ENCODE results near the gene TEX13A.
"Not testable (repeated sequence)": the region's sequence is repeated elsewhere in the genome, so short reads cannot be mapped to it uniquely, and the experiment has no call there.

TEX13A gene, protein sequence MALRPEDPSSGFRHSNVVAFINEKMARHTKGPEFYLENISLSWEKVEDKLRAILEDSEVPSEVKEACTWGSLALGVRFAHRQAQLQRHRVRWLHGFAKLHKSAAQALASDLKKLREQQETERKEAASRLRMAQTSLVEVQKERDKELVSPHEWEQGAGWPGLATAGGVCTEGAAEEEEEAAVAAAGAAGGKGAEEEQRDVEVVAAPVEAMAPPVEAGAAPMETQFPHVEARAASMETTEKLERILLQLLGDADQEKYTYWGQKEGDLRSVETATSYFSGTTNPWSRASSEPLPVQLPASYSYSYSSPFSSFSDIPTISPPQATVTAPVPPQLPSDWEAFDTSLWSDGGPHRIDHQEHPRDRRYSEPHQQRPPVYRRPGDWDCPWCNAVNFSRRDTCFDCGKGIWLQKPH

DNA sequence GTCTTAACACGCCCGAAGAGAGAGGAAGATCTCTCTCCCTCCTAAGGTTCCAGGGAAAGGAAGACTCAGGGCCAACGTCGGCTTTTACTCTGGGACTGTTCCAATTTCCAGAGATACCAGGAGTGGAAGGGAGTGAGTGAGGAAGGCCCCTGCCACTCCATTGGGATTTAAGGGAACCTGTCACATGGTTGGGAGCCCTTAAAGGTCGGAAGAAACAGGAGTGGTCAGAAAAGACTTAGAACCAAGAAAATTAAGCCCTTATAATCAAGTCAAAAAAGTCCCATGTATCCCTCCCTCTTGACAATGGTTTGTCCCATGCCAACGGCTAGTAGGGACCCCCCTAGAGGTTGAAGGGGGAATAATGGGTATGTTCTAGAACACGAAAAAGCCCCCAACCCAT lies at the start of gene TEX13A:
TEX13A (minus strand) TSS at position 59 of the 400 bp plus-strand sequence. CDS start 297 bp downstream, outside the sequence.
- no peak for DNase-seq (ENCODE audit: extremely low read depth in 1 of 2, low read depth in 1 of 2)

DNA sequence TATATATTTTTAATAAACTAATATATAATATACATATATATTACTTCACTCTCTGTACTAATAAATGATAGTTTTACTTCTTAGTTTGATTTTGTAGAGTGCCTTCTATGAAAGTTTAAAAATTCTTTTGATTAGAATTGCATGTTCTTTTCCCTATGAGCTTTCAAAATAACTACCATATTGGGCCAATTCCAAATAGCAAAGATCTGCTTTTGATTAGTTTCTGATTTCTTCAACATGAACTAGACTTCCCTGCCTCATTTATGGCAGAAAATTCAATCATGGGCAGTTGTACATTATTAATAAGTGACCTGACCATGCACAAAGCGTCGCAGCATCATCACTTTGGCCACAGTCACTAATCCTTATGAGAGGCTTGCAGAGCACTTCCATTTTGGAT lies 48.9 kb upstream of the TEX13A start:
- DNase-seq (ENCODE audit: extremely low read depth in 1 of 2, low read depth in 1 of 2): no peak

DNA sequence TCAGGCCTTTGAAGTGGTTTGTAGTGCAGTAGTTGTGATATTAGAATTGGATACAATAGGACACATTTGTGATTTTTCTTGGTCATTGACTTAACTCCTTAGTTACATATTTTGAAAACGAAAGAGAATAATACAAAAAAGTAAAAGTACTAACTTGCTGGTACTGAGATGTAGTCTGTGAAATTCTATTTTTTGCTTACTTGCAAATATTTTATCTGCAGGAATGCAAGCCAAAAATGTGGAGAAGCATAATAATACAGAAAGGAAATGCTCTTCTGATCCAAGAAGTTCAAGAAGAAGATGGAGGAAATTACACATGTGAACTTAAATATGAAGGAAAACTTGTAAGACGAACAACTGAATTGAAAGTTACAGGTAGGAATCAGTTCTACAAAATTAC lies 46.7 kb upstream of the TEX13A start:
- no peak for DNase-seq (ENCODE audit: extremely low read depth in 1 of 2, low read depth in 1 of 2)

DNA sequence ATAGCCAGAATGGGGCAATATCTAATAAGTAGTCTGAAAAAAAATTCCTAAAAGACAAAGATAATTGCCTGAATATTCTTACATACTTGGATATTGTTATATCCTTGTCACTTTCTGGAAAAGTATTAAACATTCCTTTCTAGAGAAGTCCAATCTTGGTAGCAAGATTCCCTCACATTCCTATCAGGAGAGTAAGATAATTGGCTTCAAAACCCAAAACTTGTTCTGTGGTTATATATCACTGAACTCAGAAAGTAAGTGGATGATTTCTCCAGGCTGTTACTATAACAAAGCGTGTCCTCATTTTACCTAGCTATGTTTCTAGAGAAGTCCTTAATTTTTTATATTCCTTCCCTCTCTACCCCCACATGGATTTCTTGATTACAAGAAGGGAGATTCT lies 46.0 kb upstream of the TEX13A start:
- DNase-seq (ENCODE audit: extremely low read depth in 1 of 2, low read depth in 1 of 2): no peak

DNA sequence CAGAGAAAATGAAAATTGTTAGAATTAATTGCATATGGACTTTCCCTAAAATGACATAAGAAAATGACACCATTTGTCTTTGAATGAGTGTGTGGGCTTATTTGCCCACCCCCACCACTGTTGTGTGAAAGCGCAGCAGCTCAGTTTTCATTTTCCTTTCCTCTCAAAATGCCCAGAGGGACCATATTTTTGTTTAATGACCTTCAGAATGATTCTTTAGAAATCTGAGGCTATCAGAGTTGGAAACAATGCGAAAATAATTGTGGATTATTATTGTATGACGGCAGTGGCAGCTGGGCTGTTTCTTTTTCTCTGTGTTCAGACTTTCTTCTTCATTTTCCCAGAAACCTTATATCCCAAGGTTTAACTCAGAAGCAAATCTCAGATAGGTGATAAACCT lies 44.6 kb upstream of the TEX13A start:
- no peak for DNase-seq (ENCODE audit: extremely low read depth in 1 of 2, low read depth in 1 of 2)

DNA sequence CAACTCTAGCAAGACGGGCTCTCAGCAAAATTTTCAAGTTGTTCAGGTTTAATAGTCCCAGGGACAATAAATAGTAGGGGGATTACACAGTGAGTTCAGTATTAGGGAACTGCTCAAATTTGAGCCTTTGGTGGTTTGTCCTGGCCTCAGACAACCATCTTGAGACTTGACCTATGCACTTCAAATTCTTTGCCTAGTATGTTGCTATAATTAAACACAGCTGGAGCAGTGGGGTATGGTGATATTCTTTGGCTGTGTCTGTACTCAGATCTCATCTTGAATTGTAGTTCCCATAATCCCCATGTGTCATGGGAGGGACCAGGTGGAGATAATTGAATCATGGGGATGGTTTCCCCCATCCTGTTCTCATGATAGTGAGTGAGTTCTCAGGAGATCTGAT lies 43.3 kb upstream of the TEX13A start:
- DNase-seq (ENCODE audit: extremely low read depth in 1 of 2, low read depth in 1 of 2): no peak

DNA sequence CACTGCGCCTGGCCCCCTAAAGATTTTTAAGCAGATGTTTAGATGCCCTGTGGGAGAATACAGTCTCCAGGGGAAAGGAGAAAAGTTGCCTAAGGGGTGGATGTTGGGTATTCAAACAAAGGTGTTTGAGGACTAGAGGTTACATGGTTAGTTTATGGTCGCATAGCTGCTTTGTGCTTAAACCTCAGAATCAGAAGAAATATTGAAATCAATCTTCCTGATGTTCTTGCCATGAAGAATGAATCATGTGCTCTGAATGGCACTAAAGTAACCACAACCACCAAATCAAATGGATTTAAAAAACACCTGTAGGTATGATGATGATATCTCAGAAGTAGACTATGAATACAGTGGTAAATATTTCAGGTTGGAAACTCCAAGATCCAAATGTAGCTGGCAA lies 42.7 kb upstream of the TEX13A start:
- no peak for DNase-seq (ENCODE audit: extremely low read depth in 1 of 2, low read depth in 1 of 2)

DNA sequence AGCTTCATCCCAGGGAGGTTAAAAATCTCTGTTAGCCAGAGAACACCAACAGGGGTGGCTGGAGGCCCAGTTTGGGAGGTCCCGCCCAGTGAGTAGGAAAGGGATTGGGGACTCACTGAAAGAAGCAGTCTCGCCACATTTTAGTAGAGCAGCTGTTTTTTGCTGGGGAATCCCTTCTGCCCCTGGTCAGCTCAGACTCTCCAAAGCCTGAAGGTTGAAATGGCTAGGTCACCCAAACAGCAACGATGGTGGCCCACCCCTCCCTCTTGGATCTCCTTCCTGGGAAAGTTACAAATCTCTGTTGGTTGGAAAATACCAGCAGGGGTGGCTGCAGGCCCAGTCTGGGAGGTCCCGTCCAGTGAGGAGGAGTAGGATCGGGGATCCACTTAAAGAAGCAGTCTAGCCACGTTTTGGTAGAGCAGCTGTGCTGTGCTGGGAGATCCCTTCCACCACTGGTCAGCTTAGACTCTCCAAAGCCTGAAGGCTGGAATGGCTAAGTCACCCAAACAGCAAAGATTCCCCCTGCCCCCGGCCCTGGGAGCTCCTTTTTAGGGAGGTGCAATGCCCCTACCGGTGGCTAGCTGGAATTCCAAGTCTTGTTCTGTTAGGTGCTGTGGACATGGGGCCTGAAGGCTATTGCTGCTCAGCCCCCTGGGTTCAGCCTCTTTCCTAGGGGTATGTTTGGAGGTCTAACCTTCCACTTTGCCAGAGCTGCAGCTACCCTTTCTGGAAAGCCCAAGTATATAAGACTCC lies 40.0 kb upstream of the TEX13A start:
- no peak for DNase-seq (ENCODE audit: extremely low read depth in 1 of 2, low read depth in 1 of 2)

DNA sequence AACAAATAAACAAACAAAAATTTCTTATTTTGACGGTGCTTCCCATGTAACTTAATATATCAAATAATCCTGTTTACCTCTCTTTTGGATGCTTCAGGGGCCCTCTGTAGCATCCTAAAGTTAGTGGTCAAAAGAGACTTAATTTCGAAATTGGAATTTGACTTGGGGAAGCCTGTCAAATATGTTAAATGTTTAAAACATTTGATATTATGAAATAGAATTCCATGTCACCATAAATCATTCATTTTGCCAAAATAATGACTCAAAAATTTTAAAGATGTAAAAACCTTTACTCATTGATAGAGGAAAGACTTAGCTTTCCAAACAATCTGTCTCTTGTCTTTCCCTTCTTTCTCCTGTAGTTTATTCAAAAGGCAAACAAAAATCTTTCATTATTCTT lies 20.6 kb upstream of the TEX13A start:
- no peak for DNase-seq (ENCODE audit: extremely low read depth in 1 of 2, low read depth in 1 of 2)

DNA sequence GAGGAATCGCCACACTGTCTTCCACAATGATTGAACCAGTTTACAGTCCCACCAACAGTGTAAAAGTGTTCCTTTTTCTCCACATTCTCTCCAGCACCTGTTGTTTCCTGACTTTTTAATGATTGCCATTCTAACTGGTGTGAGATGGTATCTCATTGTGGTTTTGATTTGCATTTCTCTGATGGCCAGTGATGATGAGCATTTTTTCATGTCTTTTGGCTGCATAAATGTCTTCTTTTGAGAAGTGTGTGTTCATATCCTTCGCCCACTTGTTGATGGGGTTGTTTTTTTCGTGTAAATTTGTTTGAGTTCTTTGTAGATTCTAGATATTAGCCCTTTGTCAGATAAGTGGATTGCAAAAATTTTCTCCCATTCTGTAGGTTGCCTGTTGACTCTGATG lies 16.9 kb upstream of the TEX13A start:
- not testable (repeated sequence) for DNase-seq (ENCODE audit: extremely low read depth in 1 of 2, low read depth in 1 of 2)

DNA sequence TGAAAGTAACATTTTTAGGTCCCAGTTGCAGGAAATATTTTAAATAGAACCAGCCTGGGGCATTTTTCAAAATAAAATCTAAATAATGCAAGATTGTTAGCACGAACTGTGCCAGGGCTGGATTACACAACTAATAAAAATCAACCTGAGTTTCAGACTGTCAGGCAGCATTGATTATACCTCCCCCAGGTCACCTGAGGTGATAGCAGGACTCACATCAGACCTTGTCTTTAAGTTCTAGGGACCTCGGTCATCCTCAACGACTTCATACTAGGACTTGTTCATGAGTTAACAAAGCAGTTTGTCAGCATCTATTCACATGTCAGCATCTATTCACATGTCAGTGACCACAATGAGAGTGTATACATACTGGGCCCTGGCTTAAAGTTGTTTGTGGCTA lies 8.7 kb upstream of the TEX13A start:
- no peak for DNase-seq (ENCODE audit: extremely low read depth in 1 of 2, low read depth in 1 of 2)

DNA sequence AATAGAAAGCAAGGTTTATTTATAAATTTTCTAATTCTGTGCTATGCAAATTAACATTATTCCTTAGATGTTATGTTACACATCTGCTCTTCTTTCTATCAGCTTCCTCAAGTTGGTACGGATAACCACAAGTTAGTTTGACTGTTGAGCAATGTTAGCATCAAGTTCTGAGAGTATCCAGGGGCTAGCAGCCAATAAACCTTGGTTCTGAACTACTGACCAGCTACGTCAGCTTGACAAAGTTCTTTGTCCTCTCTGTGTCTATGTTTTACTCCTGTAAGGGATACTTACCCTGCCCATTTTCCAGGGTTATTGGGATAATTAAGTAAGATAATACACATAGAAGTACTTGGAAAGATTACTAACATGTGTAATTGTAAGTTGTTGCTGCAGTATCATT lies 8.1 kb upstream of the TEX13A start:
- no peak for DNase-seq (ENCODE audit: extremely low read depth in 1 of 2, low read depth in 1 of 2)

DNA sequence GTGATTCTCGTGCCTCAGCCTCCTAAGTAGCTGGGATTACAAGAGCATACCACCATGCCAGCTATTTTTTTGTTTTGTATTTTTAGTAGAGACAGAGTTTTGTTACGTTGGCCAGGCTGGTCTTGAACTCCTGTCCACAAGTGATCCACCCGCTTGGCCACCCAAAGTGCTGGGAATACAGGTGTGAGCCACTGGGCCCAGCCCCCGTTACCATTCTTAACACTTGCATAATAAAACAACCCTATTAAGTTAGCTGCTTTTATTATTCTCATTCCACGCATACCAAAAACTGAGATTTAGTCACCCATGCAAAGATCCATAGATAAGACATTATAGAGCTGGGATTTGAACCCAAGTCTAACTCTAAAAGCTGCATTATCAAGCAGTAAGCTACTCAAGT lies 6.0 kb upstream of the TEX13A start:
- DNase-seq (ENCODE audit: extremely low read depth in 1 of 2, low read depth in 1 of 2): no peak

DNA sequence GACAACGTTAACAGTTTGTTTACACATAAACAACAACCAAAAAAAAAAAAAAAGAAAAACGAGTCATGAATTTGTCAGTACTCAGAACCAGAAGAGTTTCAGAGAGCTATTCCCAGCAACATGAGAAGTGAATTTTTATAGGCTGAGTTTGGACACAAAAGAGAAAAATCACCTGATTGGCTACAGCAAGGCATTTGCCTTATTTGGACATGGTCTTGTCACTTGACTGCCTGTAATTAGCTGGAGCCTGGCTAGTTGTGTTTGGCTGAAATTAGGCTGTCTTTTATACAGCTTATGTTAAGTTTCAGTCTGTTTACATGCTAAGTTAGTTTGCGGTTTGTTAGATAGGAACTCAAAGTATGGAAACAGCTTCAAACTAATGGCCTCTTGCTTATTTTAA lies 880 bp upstream of the TEX13A start:
- DNase-seq (ENCODE audit: extremely low read depth in 1 of 2, low read depth in 1 of 2): no peak

DNA sequence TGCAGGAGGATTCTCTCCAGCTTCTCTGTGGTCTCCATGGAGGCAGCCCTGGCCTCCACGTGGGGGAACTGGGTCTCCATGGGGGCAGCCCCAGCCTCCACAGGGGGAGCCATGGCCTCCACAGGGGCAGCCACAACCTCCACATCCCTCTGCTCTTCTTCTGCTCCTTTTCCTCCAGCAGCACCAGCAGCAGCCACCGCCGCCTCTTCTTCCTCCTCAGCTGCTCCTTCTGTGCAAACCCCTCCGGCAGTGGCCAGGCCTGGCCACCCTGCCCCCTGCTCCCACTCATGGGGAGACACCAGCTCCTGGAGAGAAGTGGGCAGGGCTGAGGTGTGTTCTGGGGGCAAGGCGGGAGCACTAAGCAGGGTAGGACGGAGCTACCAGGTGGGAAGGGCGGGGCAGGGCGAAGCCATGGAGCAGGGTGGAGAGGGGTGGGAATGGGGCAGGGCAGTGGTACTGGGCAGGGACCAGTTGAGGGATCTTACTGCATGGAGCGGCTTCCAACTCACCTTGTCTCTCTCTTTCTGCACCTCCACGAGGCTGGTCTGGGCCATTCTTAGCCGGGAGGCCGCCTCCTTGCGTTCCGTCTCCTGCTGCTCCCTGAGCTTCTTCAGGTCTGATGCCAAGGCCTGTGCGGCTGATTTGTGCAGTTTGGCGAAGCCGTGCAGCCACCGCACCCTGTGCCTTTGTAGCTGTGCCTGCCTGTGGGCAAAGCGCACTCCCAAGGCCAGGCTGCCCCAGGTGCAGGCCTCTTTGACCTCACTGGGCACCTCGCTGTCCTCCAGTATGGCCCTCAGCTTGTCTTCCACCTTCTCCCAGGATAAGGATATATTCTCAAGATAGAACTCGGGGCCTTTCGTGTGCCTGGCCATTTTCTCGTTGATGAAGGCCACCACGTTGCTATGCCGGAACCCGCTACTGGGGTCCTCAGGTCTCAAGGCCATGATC lies 766 bp downstream of the TEX13A start:
- DNase-seq (ENCODE audit: extremely low read depth in 1 of 2, low read depth in 1 of 2): no peak

DNA sequence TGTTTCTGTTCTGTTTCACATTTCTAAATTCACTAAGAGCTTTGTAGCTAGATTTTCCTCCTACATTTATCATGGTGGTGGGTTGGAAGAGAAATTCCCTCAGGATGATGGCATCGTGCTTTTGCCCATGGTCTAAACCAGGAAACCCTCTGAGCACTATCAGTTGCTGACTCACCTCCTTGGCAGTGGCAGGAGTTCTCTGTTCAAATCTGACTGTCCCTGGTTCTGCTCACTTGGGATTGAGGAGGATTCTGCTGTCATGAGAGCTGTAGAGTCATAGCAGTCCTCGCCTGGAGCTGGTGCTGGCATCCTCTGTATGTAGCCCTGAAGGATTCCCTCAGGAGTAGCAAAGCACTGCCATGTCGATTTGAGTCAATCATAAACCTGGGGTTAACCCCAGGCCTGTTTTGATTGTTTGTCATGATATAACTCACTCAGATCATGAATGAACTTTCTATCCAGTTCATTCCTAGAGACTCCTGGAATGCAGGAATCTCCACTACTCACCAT lies 9.4 kb downstream of the TEX13A start:
- no peak for DNase-seq (ENCODE audit: extremely low read depth in 1 of 2, low read depth in 1 of 2)

DNA sequence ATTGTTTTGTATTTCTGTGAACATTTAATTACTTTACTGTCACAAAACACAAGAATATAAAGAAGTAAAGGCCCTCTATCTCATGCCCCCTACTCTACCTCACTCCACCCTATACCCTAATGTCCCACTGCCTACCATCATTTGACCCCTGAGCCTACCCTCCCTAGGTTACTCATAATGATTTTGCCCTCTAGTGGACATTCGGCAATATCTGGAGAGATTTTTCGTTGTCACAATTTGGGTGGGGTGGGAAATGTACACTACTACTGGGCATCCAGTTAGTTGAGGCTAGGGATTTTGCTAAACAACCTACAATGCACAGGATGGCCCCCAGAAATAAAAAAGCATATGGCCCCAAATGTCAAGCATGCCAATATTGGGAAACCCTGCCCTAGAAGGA lies 10.2 kb downstream of the TEX13A start:
- no peak for DNase-seq (ENCODE audit: extremely low read depth in 1 of 2, low read depth in 1 of 2)

DNA sequence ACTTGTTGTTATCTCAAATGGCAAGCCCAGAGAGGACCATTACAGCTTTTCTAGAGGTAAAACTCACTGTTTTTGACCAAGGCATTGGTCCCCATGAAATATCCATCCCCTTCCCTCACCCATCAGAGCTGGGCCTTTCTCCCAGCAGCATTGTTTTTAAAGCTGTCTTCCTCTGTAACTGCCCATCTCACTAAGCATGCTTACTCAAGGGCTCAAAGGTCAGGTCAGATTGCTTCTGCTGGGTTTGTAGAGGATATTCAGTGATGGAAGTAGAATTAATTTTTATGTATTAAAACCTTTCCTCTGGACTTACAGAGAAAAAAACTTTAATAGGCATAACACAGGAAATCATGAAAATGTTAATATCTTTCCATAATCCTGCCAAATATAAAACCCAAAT lies 11.1 kb downstream of the TEX13A start:
- DNase-seq (ENCODE audit: extremely low read depth in 1 of 2, low read depth in 1 of 2): no peak

DNA sequence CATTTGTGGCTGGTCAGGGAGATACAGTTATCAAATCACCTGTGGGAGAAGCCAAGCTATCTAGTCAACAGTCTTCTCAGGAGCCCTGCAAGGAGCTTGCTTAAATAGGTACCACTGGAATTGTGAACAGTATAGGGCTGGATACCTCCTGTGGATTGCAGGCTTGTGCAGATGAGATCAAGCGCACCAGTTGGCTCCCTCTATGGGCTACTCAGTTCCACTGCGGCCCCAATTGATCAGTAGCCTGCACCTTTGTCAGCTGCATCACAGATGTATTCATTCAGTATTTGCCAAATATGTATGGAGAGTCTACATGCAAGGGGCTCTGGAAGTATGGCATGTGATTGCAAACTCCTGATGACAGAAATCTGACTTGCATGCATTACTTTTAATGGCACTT lies 28.6 kb downstream of the TEX13A start:
- no peak for DNase-seq (ENCODE audit: extremely low read depth in 1 of 2, low read depth in 1 of 2)

DNA sequence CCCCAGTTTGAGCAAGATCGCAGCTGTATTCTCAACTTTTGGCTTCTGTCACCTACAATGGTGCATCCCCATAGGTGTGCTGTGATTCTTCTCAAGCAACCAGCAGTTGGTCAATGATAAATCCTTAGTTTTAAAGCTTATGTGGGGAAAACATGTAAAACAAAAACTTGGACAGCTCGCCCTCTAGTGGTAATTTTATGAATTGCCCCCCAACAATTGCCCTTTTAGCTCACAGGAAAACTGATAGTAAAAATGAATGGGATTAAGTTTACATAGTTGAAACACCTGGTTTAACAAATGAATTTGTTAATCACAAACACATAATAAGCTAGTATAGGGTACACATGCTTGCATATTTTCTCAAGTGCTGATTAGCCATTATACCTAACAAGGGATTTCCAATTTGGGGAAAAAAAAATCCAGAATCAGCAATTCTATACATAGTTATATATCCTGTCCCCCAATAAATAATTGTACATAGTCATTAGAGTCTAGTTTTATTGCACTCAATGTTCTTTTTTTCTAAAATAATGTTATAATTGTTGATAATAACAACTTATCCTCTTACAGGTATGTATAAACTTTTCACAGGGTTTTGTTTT lies 30.1 kb downstream of the TEX13A start:
- no peak for DNase-seq (ENCODE audit: extremely low read depth in 1 of 2, low read depth in 1 of 2)

DNA sequence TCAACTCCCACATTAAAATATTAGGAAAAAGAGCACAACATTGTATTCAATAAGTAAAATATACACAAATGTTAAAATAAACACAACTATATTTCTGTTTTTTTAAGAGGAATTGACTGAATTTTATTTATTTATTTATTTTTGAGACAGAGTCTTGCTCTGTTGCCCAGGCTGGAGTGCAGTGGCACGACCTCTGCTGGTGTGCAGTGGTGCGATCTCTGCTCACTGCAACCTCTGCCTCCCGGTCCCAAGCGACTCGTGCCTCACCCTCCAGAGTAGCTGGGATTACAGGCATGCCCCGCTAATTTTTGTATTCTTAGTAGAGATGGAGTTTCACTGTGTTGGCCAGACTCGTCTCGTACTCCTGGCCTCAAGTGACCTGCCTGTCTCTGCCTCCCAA lies 31.4 kb downstream of the TEX13A start:
- DNase-seq (ENCODE audit: extremely low read depth in 1 of 2, low read depth in 1 of 2): no peak

Data from stimulated activated CD8-positive, alpha-beta memory T cell treated with anti-CD3 and anti-CD28 coated beads, Interleukin-7, amount 100 ng/mL, for 48 hours (primary cell).